HFFc6 (cell line): ENCODE data around the gene LSAMP. TPM values are rescaled to one million over a fixed set of nuclear protein-coding genes. Genes with fewer than 3 reads are reported as not detected.

Experiments used
- DNase-seq: peaks from one replicate; pipeline ENCODE4 v3.0.0-alpha.2; 2018
- H3K27ac Mint-ChIP-seq: 2 replicates; pipeline ENCODE4 v1.8.0; 2020; ENCODE audit warnings: mild to moderate bottlenecking, mixed read lengths
- H3K27me3 Mint-ChIP-seq: 2 replicates; pipeline ENCODE4 v1.8.0; 2021; ENCODE audit warnings: mild to moderate bottlenecking, moderate library complexity, mixed read lengths; ENCODE audit not compliant: insufficient read depth
- H3K36me3 Mint-ChIP-seq: 2 replicates; pipeline ENCODE4 v1.8.0; 2021; ENCODE audit warnings: low read depth, mixed read lengths
- H3K4me1 Mint-ChIP-seq: 2 replicates; pipeline ENCODE4 v1.8.0; 2020; ENCODE audit warnings: low read depth, mixed read lengths
- H3K4me3 Mint-ChIP-seq: 2 replicates; pipeline ENCODE4 v1.8.0; 2020; ENCODE audit warnings: mild to moderate bottlenecking, moderate library complexity, mixed read lengths
- H3K9me3 Mint-ChIP-seq: 2 replicates; pipeline ENCODE4 v1.8.0; 2020; ENCODE audit warnings: mild to moderate bottlenecking, mixed read lengths
- total RNA-seq, 6 experiments: library from RNA; stranded (reverse); fragmentation: NEBNext Ultra II Directional; extraction: Animal tissue kit (Norgen Biotek cat#: 25700); gene quantifications; 2 replicates in 1 of 6; 3 replicates in 5 of 6; pipeline ENCODE4 v1.2.3, GENCODE V29; 2021
- TF ChIP-seq, protein P1 (sequence below): fragments of 200-600 bp; sonication (generic); IDR thresholded peaks from 2 replicates; pipeline ENCODE4 v1.5.0; 2021; ENCODE audit warnings: antibody characterized with exemption, mild to moderate bottlenecking

The LSAMP gene
- total RNA-seq, 6 experiments from 2014 or later: not detected

DNA sequence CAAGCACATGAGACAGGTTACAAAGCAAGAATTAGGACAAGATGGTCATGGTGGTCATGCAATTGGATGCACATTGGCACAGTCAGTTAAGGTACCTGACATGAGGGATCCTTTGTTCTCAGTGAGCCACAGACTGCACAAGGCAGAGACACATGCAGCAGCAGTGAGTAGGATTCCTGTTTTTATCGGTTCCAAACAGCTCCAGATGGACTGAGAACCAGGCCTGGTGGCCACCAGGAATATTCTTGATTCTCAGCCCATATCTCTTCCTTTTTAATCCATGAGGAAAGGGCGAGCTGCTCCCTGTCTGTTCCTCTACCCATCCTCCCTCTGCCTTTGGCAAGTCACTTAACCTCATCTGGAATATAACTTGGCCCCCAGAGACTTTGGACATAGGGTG lies 411.2 kb downstream of the LSAMP start:
- H3K36me3 Mint-ChIP-seq: no peaks in the 10 kb centered on the region
- H3K4me1 Mint-ChIP-seq: peaks cover 4% of the 10 kb centered on the region; the same call in 1 of the 2 replicates
- DNase-seq: no peak
- peaks cover 3% of the 10 kb centered on the region; the same call in 1 of the 2 replicates for H3K27me3 Mint-ChIP-seq
- TF ChIP-seq, protein P1, sequence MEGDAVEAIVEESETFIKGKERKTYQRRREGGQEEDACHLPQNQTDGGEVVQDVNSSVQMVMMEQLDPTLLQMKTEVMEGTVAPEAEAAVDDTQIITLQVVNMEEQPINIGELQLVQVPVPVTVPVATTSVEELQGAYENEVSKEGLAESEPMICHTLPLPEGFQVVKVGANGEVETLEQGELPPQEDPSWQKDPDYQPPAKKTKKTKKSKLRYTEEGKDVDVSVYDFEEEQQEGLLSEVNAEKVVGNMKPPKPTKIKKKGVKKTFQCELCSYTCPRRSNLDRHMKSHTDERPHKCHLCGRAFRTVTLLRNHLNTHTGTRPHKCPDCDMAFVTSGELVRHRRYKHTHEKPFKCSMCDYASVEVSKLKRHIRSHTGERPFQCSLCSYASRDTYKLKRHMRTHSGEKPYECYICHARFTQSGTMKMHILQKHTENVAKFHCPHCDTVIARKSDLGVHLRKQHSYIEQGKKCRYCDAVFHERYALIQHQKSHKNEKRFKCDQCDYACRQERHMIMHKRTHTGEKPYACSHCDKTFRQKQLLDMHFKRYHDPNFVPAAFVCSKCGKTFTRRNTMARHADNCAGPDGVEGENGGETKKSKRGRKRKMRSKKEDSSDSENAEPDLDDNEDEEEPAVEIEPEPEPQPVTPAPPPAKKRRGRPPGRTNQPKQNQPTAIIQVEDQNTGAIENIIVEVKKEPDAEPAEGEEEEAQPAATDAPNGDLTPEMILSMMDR: no peak
- no peak overlapping the region for H3K4me3 Mint-ChIP-seq
- no peaks in the 10 kb centered on the region for H3K9me3 Mint-ChIP-seq
- no peak overlapping the region for H3K27ac Mint-ChIP-seq

DNA sequence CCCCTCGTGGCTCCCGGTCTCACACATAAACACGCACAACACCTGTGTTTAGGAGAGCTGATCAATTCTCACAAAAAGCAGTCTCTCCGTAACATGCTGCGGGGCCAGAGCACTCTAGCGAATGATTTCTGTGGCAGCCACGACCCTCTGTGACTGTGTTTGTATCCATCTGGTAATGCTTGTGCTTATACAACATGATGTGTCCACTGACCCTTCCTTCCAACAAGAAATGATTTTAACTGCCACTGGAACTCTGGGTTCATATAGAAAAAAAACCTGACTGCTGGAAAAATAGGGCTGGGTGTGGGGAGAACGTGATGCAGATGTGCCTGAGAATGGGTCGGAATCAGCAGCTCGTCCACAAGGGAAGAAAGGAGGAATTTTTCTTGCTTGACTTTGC lies 411.8 kb downstream of the LSAMP start:
- Mint-ChIP-seq H3K9me3 (no peaks in the 10 kb centered on the region), H3K4me1 (peaks cover 4% of the 10 kb centered on the region; the same call in 1 of the 2 replicates), H3K4me3 (no peak overlapping the region), H3K27ac (no peak overlapping the region), H3K36me3 (no peaks in the 10 kb centered on the region), H3K27me3 (peaks cover 3% of the 10 kb centered on the region; the same call in 1 of the 2 replicates)
- TF ChIP-seq, protein P1: no peak
- no peak for DNase-seq

DNA sequence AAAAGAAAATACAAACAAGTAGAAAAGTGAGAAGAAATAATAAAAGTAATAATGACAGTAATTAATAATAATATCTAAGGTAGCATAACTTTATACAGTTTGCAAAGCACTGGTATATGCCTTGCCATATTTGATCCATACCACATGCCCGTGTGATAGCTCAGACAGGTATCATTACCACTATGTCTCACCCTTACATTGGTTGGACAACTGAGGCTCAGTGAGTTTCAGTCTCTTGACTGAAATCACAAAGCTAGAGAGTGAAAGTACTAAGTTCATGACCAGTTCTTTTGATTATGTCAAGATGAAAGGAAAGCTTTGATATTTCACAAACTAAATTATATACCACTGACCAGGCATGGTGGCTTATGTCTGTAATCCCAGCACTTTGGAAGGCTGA lies 413.1 kb downstream of the LSAMP start:
- DNase-seq: no peak
- no peak overlapping the region for H3K4me3 Mint-ChIP-seq
- peaks cover 3% of the 10 kb centered on the region; the same call in 1 of the 2 replicates for H3K27me3 Mint-ChIP-seq

DNA sequence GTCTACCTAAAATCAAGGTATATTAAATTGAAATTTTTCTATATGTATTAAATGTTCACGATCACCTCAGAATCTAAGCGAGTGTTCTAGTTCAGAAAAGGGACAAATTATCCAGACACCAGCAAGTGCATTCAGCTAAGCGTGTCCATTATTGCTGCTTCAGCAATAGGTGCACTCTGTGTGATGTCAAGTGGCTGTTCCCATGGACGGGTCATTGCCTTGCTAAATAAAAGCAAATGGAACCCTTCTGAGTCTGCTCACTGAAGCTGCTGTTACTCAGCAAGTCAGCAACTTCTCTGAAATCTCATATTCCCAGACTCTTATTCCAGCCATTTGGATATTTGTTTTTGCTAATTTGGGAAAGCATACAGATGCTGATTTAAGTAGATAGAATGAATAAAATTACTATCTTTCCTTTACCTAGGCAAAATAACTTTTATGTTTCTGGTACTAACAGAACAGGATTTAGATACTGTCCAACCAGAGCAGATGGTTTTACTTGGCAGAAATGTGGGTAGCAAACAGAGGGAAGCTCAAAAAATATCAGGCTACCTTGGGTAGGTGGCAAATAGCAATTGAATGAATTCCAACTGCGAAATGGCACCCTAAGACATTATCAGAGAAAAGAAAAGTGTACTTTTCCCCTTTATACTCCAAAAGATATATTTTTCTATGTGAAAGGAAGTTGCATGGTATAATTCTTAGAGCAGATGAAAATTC lies 415.0 kb downstream of the LSAMP start:
- H3K9me3 Mint-ChIP-seq: no peaks in the 10 kb centered on the region
- TF ChIP-seq, protein P1: no peak
- no peak overlapping the region for H3K27ac Mint-ChIP-seq
- peaks cover 4% of the 10 kb centered on the region; the same call in 1 of the 2 replicates for H3K4me1 Mint-ChIP-seq
- H3K27me3 Mint-ChIP-seq: peaks cover 3% of the 10 kb centered on the region; the same call in 1 of the 2 replicates
- no peak for DNase-seq
- no peak overlapping the region for H3K4me3 Mint-ChIP-seq
- no peaks in the 10 kb centered on the region for H3K36me3 Mint-ChIP-seq

More for the DNA sequence above, 413.1 kb downstream of the LSAMP start:
- Mint-ChIP-seq H3K9me3 (no peaks in the 10 kb centered on the region), H3K27ac (no peak overlapping the region), H3K4me1 (peaks cover 4% of the 10 kb centered on the region; the same call in 1 of the 2 replicates), H3K36me3 (no peaks in the 10 kb centered on the region)
- TF ChIP-seq, protein P1: no peak

DNA sequence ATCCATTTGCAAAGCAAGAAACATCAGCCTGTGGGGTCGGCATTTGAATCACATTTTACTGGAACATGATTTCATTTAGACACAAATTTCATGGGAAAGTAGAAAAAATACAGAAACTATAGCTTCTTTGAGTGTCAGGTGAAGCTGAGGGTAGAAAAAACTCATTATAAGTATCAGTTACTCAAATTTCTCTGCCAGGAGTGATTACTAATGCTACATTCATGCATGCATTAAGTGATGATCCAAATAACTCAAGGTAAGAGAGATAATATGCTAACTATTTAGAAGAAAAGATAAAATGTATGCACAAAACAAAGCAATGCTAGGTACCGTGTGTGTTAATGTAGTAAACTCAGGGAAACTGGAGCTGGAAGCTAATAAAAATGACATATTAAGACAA lies 416.0 kb downstream of the LSAMP start:
- H3K27ac Mint-ChIP-seq: no peak overlapping the region
- no peaks in the 10 kb centered on the region for H3K27me3 Mint-ChIP-seq

More for the DNA sequence above, 416.0 kb downstream of the LSAMP start:
- no peaks in the 10 kb centered on the region for H3K36me3 Mint-ChIP-seq
- TF ChIP-seq, protein P1: no peak
- DNase-seq: no peak
- H3K4me1 Mint-ChIP-seq: peaks cover 4% of the 10 kb centered on the region; the same call in 1 of the 2 replicates
- no peaks in the 10 kb centered on the region for H3K9me3 Mint-ChIP-seq
- no peak overlapping the region for H3K4me3 Mint-ChIP-seq
